ENCODE measurements around the gene NXPE3. TPM values are rescaled to one million over a fixed set of nuclear protein-coding genes. Genes with fewer than 3 reads are reported as not detected.

Gene NXPE3
- total and polyA plus RNA-seq, 7 donors, result 0.92 to 15.8 (median 11.5) TPM

DNA sequence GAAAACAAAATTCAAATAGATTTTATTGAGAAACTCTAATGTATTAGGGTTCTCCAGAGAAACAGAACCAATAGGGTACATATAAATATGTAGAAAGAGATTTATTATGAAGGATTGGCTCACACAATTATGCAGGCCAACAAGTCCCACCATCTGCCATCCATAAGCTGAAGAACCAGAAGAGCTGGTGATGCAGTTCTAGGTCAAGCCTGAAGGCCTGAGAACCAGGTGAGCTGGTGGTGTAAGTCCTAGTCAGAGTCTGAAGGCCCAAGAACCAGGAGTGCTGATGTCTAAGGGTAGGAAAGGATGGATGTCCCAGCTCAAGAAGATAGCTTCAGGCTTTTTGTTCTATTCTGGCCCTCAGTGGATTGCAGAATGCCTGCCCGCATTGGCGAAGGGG is 67.7 kb downstream of the NXPE3 start:
- Histone ChIP-seq H3K4me1 (peaks cover 0 to 21% (median 16%) of the 10 kb centered on the region in 4 donors), H3K27me3 (no peaks in the 10 kb centered on the region), H3K9me3 (no peaks in the 10 kb centered on the region), H3K4me3 (no peak overlapping the region), H3K36me3 (no peaks in the 10 kb centered on the region), H3K27ac (no peak overlapping the region)
- intact Hi-C loops (cut with DNase I), result loop anchor here (5.0 kb wide), 2 partner anchors 169 to 241 kb away; partner anchors contain the start of gene ZBTB11
- WGBS, 2 donors, result 96 to 97% methylated on average over 2 of the region's 2 CpGs
- DNase-seq, result no peak
- TF ChIP-seq, protein P1, sequence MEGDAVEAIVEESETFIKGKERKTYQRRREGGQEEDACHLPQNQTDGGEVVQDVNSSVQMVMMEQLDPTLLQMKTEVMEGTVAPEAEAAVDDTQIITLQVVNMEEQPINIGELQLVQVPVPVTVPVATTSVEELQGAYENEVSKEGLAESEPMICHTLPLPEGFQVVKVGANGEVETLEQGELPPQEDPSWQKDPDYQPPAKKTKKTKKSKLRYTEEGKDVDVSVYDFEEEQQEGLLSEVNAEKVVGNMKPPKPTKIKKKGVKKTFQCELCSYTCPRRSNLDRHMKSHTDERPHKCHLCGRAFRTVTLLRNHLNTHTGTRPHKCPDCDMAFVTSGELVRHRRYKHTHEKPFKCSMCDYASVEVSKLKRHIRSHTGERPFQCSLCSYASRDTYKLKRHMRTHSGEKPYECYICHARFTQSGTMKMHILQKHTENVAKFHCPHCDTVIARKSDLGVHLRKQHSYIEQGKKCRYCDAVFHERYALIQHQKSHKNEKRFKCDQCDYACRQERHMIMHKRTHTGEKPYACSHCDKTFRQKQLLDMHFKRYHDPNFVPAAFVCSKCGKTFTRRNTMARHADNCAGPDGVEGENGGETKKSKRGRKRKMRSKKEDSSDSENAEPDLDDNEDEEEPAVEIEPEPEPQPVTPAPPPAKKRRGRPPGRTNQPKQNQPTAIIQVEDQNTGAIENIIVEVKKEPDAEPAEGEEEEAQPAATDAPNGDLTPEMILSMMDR (IDR thresholded peaks at IDR 0.05), result no peak
- no peak for TF ChIP-seq EP300 (IDR thresholded peaks at IDR 0.05)
- no peak for TF ChIP-seq POLR2A (IDR thresholded peaks at IDR 0.05)

DNA sequence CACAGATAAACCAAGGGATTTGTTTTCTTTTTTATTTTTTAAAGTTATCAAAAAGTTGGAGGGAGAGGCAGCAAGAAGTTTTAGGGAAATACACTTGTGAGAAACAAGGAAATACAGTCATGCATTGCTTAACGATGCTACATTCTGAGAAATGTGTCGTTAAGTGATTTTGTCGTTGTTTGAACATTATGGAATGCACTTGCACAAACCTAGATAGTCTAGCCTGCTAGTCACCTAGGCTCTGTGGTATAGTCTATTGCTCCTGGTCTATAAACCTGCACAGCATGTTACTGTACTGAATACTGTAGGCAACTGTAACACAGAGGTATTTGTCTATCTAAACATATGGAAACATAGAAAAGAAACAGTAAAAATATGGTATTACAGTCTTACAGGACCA is 68.3 kb downstream of the NXPE3 start:
- Histone ChIP-seq H3K27ac (peak overlapping the region; percentile 94 to 99 (median 98)), H3K9me3 (no peaks in the 10 kb centered on the region), H3K4me3 (no peak overlapping the region), H3K4me1 (peaks cover 0 to 28% (median 22%) of the 10 kb centered on the region in 4 donors), H3K27me3 (no peaks in the 10 kb centered on the region), H3K36me3 (peaks cover 1 to 6% (median 4%) of the 10 kb centered on the region in 4 donors)
- TF ChIP-seq EP300 (IDR thresholded peaks at IDR 0.05) (no peak), POLR2A (IDR thresholded peaks at IDR 0.05) (no peak), POLR2AphosphoS5 (IDR thresholded peaks at IDR 0.05) (no peak)
- TF ChIP-seq, protein P1 (IDR thresholded peaks at IDR 0.05), result no peak
- WGBS, 2 donors, result 17 to 61% methylated on average over 3 of the region's 3 CpGs
- intact Hi-C loops (cut with DNase I), result loop anchor here (5.0 kb wide), 2 partner anchors 170 to 240 kb away; partner anchors contain the start of gene ZBTB11
- no peak for DNase-seq

DNA sequence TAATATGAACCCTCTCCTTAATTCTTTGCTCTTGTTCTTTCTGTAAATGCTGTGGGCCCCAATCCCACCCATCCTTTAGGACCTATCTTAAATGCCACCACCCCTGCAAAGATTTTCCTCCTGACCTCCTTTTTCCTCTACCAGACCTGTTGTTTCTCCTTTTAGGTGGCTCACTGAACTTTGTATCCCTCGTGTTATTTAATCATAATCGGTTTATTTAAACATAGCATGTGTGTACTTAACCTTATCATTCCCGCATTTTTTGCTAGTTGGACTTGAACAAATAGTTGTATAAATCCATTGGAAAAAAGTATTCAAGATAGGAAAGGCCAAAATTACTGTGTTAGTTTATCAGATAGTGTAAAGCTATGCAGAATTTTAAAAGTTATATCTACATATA is 69.3 kb downstream of the NXPE3 start:
- H3K4me3 ChIP-seq, result peak overlapping the region; percentile 45 to 95 (median 81)
- peak overlapping the region; percentile 94 to 99 (median 98) for H3K27ac ChIP-seq
- no peaks in the 10 kb centered on the region for H3K27me3 ChIP-seq
- no peak for DNase-seq
- no peaks in the 10 kb centered on the region for H3K9me3 ChIP-seq
- no peak for TF ChIP-seq EP300 (IDR thresholded peaks at IDR 0.05)
- TF ChIP-seq, protein P1 (IDR thresholded peaks at IDR 0.05), result no peak
- no peak for TF ChIP-seq POLR2A (IDR thresholded peaks at IDR 0.05)
- no peak for TF ChIP-seq POLR2AphosphoS5 (IDR thresholded peaks at IDR 0.05)
- H3K36me3 ChIP-seq, result peaks cover 11 to 16% (median 12%) of the 10 kb centered on the region in 4 donors
- intact Hi-C loops (cut with DNase I), result loop anchor here (2.0 to 5.0 kb wide), 4 partner anchors 20 to 239 kb away; partner anchors contain the start of genes NXPE3 and ZBTB11
- peaks cover 0 to 32% (median 25%) of the 10 kb centered on the region in 4 donors for H3K4me1 ChIP-seq
- WGBS, 2 donors, result 14 to 60% methylated on average over 3 of the region's 3 CpGs

DNA sequence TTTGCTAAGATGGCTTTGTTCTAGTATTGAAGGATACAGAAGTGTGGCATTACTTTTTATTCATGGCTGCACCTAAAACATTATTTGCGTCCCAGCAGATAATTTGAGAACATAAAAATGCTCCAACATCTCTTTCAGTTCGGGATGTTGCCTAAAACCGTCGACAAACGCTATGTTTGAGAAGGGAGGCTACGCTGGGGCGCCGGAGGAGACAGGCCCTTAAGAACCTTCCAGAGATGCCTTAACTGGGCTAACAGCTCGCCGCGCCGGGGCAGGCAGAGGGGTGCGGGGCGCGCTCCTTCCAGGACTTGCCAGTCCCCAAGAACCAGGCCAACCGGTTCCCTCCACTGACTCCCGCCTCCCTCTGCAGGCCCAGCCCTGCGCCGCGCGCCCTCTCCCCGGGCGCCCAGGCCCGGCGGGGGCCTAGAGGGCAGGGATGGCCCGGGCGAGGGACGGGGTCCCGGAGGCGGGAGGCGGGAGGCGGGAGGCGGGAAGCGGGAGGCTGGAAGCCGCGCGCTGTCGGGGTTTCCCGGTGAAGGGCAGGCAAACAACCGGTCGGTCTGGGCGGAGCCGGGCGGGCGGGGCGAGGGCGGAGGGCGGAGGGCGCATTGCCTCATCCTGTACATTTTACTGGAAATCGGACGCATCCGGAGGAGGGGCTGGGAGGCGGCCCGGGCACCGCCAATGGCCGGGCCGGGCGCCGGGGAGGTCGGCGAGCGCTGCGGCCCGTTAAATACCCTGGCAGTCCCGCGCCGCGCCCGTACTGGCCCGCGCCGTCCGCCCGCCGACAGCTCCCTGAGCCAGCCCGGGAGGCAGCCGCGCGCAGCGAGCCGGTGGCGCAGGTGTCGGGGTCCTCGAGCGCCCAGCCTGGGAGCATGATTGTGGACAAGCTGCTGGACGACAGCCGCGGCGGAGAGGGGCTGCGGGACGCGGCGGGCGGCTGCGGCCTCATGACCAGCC is 70.0 kb downstream of the NXPE3 start, which contains the start of gene NFKBIZ:
Gene NFKBIZ (plus strand): TSS at position 761 of the 960 bp plus-strand sequence. CDS start 115 bp downstream, at position 876.
- peaks cover 18 to 23% (median 19%) of the 10 kb centered on the region in 4 donors for H3K36me3 ChIP-seq
- TF ChIP-seq POLR2A (IDR thresholded peaks at IDR 0.05) (peak; percentile 8 to 66), POLR2AphosphoS5 (IDR thresholded peaks at IDR 0.05) (peak; percentile 80 to 96 (median 94)), EP300 (IDR thresholded peaks at IDR 0.05) (peak in 2 of 4 donors; percentile 50 to 66)
- TF ChIP-seq, protein P1 (IDR thresholded peaks at IDR 0.05), result no peak
- no peaks in the 10 kb centered on the region for H3K27me3 ChIP-seq
- 1 to 2% methylated on average over 95 of the region's 95 CpGs for WGBS, 2 donors
- H3K27ac ChIP-seq, result peak within 1 kb of the TSS; percentile 94 to 99 (median 98)
- intact Hi-C loops (cut with DNase I), result loop anchor here (1.0 to 5.0 kb wide), 5 partner anchors 20 to 281 kb away; partner anchors contain the start of genes NXPE3 and ZBTB11
- H3K4me3 ChIP-seq, result peak within 1 kb of the TSS; percentile 69 to 95 (median 92)
- H3K4me1 ChIP-seq, result peaks cover 0 to 39% (median 27%) of the 10 kb centered on the region in 4 donors
- no peaks in the 10 kb centered on the region for H3K9me3 ChIP-seq
- DNase-seq, result peak; percentile 98

Measured in sigmoid colon (tissue), 7 donors.